Measurements from ENCODE around the gene FBXL16. TPM values are rescaled to one million over a fixed set of nuclear protein-coding genes. Genes with fewer than 3 reads are reported as not detected.
A peak's percentile ranks its signal among the peaks of the same experiment; 100 is the strongest.

Gene FBXL16
- total and polyA plus RNA-seq, 11 donors: 0.03 to 1.00 (median 0.59) TPM; not detected in 6

DNA sequence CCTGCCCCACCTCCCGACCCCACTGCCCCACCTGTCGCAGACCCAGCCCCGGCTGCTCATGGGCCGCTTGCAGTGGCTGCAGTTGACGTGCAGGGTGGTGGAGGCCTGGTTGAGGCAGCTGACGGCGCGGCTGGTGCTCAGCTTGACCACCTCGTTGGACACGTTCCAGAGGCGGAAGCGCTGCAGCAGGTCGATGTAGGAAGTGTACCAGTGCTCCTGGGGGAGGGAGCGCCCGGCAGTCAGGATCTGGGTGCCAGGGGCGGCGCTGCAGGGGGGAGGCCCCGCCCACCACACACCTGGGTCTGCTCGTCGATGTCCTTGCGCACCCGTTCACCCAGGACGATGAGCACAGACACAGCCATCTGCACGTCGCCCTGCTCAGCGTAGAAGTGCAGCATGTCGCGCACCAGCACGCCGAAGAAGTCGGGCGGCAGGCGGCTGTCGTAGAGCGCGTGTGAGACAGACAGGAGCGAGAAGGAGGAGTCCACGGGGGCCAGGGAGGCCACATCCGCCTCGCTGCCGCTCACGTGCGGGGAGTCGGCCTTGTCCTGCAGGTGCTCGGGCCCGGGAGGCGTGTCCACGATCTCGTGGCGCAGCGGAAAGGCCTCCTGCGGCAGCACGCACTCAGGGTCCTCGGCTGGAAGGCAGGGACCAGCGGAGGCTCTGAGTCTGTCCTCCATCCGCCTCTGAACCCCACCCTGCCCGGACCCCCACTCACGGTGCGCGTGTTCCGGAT is 20.5 kb downstream of the FBXL16 start:
- no peaks in the 10 kb centered on the region for H3K9me3 ChIP-seq
- peak overlapping the region in 5 of 12 donors; percentile 62 to 86 (median 76) for H3K27ac ChIP-seq
- peak overlapping the region; percentile 46 to 86 (median 64) for H3K4me3 ChIP-seq
- no peaks in the 10 kb centered on the region for H3K27me3 ChIP-seq
- intact Hi-C loops (cut with DNase I): no loop called here
- H3K4me1 ChIP-seq: peaks cover 14 to 74% (median 55%) of the 10 kb centered on the region in 12 donors
- peaks cover 0 to 41% (median 24%) of the 10 kb centered on the region in 9 donors for H3K36me3 ChIP-seq
- peak in 1 of 5 donors; percentile 51 for DNase-seq
- no peak for ATAC-seq
- 92 to 94% (median 94%) methylated on average over 45 to 61 of the region's 61 CpGs for WGBS, 4 donors
- TF ChIP-seq, protein P1, sequence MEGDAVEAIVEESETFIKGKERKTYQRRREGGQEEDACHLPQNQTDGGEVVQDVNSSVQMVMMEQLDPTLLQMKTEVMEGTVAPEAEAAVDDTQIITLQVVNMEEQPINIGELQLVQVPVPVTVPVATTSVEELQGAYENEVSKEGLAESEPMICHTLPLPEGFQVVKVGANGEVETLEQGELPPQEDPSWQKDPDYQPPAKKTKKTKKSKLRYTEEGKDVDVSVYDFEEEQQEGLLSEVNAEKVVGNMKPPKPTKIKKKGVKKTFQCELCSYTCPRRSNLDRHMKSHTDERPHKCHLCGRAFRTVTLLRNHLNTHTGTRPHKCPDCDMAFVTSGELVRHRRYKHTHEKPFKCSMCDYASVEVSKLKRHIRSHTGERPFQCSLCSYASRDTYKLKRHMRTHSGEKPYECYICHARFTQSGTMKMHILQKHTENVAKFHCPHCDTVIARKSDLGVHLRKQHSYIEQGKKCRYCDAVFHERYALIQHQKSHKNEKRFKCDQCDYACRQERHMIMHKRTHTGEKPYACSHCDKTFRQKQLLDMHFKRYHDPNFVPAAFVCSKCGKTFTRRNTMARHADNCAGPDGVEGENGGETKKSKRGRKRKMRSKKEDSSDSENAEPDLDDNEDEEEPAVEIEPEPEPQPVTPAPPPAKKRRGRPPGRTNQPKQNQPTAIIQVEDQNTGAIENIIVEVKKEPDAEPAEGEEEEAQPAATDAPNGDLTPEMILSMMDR (IDR thresholded peaks at IDR 0.05): no peak
- TF ChIP-seq POLR2A (IDR thresholded peaks at IDR 0.05): no peak

GRCh38 chr16:684071-684794 is 21.4 kb downstream of the FBXL16 start, which contains the start of gene JMJD8:
TSS of gene JMJD8 (minus strand) at chr16:684334. CDS start at chr16:684319, 15 bp downstream.
- H3K9me3 ChIP-seq: no peaks in the 10 kb centered on the region
- WGBS, 4 donors: 2 to 7% (median 4%) methylated on average over 19 to 91 of the region's 91 CpGs
- H3K27ac ChIP-seq: peak within 1 kb of the TSS in 11 of 12 donors; percentile 62 to 91 (median 79)
- ATAC-seq (peak; percentile 72 to 83 (median 74)), DNase-seq (peak; percentile 98 to 99 (median 98))
- no peaks in the 10 kb centered on the region for H3K27me3 ChIP-seq
- peak within 1 kb of the TSS; percentile 46 to 86 (median 64) for H3K4me3 ChIP-seq
- H3K36me3 ChIP-seq: peaks cover 0 to 41% (median 24%) of the 10 kb centered on the region in 9 donors
- H3K4me1 ChIP-seq: peaks cover 14 to 70% (median 52%) of the 10 kb centered on the region in 12 donors
- intact Hi-C loops (cut with DNase I): no loop called here
- TF ChIP-seq, protein P1 (IDR thresholded peaks at IDR 0.05): no peak
- TF ChIP-seq POLR2A (IDR thresholded peaks at IDR 0.05): peak in 1 of 2 donors; percentile 80

DNA sequence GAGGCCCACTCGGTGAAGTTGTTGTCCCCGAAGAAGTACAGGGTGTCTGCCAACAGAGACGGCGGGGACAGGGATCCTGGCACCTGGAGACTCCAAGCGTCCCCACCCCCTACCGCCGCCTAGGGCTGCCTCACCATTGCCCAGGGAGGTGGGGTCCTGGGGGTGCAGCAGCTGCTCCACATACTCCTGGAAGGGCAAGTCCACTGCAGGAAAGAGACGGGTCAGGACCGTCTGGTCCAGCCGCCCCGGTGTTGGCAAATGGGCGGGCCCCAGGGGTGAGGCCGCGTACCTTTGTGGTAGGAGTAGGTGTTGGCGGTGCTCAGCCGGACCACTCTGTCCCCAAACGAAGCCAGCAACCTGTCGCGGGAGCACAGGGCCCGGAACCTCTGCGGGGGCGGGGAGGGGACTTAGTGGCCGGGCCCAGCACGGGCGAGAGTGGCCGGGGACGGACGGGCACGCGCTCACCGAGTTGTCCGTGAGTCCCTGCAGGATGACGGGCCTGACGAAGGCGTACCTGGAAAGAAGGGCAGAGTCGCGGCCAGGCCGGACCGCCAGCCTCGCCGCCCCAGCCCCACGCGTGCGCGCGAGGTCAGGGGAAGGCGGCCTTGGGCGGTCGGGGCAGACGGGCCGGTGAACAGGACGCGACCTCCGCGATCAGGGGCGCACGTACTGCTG is 22.1 kb downstream of the FBXL16 start:
- Histone ChIP-seq H3K9me3 (no peaks in the 10 kb centered on the region), H3K27me3 (no peaks in the 10 kb centered on the region), H3K36me3 (peaks cover 0 to 41% (median 24%) of the 10 kb centered on the region in 9 donors), H3K4me1 (peaks cover 14 to 68% (median 52%) of the 10 kb centered on the region in 12 donors), H3K4me3 (peak overlapping the region; percentile 46 to 86 (median 64)), H3K27ac (peak overlapping the region in 11 of 12 donors; percentile 54 to 91 (median 76))
- no peak for TF ChIP-seq POLR2A (IDR thresholded peaks at IDR 0.05)
- TF ChIP-seq, protein P1 (IDR thresholded peaks at IDR 0.05): no peak
- DNase-seq: peak in 1 of 5 donors; percentile 33
- intact Hi-C loops (cut with DNase I): no loop called here
- ATAC-seq: no peak
- 13 to 26% (median 16%) methylated on average over 22 to 57 of the region's 57 CpGs for WGBS, 4 donors
